H1 (cell line): Measurements from ENCODE around the gene AUH. TPM values are rescaled to one million over a fixed set of nuclear protein-coding genes. Genes with fewer than 3 reads are reported as not detected.

Experiments used
- polyA plus RNA-seq, 7 experiments: library from polyadenylated mRNA; depleted of rRNA in 3 of 7; stranded (reverse) in 5 of 7; unstranded in 2 of 7; fragments of >200 nt in 5 of 7; fragments of 200-250 nt in 2 of 7; gene quantifications; 1 replicate in 5 of 7; 2 replicates in 1 of 7; 4 replicates in 1 of 7; pipeline versions ENCODE4 v1.2.1 to v1.2.3, GENCODE V29; 2011 to 2013; ENCODE audit warnings: missing spikeins in 2 of 7, mixed read lengths in 2 of 7
- total RNA-seq: library from RNA; stranded (reverse); fragmentation: NEBNext Ultra II Directional; extraction: Animal tissue kit (Norgen Biotek cat#: 25700); gene quantifications from 2 replicates; pipeline ENCODE4 v1.2.1, GENCODE V29; 2021
- TF ChIP-seq, protein P1 (sequence below): fragments of 300-600 bp; sonication (generic); IDR thresholded peaks from 2 replicates; pipeline ENCODE4 v1.7.1; 2012; ENCODE audit warnings: low read length, moderate library complexity, mild to moderate bottlenecking, inconsistent platforms; ENCODE audit not compliant: insufficient replicate concordance

The AUH gene
- total and polyA plus RNA-seq, 2 of the 8 experiments (the other 6 are each of a cell fraction or from before 2014, with no cell fraction given): 5.8 to 21.9 TPM

DNA sequence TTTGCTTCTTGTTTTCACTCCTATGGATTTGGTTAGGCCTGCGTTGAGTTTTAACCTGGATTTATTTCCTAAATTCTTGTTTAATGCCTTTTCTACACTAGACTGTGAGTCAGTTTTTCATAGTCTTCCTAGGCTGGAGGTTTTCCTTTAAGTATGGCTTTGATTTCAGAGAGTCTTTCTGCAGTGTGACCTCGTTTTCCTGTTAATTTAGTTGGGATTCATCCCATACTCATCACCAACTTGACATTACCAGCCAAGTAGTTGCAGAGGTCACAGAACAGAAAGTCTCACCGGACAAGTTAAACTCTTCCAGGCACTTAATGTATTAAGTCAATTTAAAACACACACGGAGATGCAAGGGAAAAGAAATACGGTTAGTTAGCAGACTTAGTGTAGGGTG lies 29.7 kb upstream of the AUH start (continued):
- TF ChIP-seq, protein P1, sequence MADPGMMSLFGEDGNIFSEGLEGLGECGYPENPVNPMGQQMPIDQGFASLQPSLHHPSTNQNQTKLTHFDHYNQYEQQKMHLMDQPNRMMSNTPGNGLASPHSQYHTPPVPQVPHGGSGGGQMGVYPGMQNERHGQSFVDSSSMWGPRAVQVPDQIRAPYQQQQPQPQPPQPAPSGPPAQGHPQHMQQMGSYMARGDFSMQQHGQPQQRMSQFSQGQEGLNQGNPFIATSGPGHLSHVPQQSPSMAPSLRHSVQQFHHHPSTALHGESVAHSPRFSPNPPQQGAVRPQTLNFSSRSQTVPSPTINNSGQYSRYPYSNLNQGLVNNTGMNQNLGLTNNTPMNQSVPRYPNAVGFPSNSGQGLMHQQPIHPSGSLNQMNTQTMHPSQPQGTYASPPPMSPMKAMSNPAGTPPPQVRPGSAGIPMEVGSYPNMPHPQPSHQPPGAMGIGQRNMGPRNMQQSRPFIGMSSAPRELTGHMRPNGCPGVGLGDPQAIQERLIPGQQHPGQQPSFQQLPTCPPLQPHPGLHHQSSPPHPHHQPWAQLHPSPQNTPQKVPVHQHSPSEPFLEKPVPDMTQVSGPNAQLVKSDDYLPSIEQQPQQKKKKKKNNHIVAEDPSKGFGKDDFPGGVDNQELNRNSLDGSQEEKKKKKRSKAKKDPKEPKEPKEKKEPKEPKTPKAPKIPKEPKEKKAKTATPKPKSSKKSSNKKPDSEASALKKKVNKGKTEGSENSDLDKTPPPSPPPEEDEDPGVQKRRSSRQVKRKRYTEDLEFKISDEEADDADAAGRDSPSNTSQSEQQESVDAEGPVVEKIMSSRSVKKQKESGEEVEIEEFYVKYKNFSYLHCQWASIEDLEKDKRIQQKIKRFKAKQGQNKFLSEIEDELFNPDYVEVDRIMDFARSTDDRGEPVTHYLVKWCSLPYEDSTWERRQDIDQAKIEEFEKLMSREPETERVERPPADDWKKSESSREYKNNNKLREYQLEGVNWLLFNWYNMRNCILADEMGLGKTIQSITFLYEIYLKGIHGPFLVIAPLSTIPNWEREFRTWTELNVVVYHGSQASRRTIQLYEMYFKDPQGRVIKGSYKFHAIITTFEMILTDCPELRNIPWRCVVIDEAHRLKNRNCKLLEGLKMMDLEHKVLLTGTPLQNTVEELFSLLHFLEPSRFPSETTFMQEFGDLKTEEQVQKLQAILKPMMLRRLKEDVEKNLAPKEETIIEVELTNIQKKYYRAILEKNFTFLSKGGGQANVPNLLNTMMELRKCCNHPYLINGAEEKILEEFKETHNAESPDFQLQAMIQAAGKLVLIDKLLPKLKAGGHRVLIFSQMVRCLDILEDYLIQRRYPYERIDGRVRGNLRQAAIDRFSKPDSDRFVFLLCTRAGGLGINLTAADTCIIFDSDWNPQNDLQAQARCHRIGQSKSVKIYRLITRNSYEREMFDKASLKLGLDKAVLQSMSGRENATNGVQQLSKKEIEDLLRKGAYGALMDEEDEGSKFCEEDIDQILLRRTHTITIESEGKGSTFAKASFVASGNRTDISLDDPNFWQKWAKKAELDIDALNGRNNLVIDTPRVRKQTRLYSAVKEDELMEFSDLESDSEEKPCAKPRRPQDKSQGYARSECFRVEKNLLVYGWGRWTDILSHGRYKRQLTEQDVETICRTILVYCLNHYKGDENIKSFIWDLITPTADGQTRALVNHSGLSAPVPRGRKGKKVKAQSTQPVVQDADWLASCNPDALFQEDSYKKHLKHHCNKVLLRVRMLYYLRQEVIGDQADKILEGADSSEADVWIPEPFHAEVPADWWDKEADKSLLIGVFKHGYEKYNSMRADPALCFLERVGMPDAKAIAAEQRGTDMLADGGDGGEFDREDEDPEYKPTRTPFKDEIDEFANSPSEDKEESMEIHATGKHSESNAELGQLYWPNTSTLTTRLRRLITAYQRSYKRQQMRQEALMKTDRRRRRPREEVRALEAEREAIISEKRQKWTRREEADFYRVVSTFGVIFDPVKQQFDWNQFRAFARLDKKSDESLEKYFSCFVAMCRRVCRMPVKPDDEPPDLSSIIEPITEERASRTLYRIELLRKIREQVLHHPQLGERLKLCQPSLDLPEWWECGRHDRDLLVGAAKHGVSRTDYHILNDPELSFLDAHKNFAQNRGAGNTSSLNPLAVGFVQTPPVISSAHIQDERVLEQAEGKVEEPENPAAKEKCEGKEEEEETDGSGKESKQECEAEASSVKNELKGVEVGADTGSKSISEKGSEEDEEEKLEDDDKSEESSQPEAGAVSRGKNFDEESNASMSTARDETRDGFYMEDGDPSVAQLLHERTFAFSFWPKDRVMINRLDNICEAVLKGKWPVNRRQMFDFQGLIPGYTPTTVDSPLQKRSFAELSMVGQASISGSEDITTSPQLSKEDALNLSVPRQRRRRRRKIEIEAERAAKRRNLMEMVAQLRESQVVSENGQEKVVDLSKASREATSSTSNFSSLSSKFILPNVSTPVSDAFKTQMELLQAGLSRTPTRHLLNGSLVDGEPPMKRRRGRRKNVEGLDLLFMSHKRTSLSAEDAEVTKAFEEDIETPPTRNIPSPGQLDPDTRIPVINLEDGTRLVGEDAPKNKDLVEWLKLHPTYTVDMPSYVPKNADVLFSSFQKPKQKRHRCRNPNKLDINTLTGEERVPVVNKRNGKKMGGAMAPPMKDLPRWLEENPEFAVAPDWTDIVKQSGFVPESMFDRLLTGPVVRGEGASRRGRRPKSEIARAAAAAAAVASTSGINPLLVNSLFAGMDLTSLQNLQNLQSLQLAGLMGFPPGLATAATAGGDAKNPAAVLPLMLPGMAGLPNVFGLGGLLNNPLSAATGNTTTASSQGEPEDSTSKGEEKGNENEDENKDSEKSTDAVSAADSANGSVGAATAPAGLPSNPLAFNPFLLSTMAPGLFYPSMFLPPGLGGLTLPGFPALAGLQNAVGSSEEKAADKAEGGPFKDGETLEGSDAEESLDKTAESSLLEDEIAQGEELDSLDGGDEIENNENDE: no peak
